ENCODE measurements around the gene ZNF521.

The ZNF521 gene

GRCh38 chr18:25351777-25352628, at the start of gene ZNF521:
TSS of gene ZNF521 (minus strand) at chr18:25352166. CDS start at chr18:25350946, 1,220 bp downstream.
- ATAC-seq: peak; percentile 76 to 82

- no peak for ATAC-seq
These were observed 47.6 kb upstream of the ZNF521 start for GRCh38 chr18:25399554-25399953.

- no peak for ATAC-seq
These were observed 40.2 kb upstream of the ZNF521 start for GRCh38 chr18:25392192-25392591.

DNA sequence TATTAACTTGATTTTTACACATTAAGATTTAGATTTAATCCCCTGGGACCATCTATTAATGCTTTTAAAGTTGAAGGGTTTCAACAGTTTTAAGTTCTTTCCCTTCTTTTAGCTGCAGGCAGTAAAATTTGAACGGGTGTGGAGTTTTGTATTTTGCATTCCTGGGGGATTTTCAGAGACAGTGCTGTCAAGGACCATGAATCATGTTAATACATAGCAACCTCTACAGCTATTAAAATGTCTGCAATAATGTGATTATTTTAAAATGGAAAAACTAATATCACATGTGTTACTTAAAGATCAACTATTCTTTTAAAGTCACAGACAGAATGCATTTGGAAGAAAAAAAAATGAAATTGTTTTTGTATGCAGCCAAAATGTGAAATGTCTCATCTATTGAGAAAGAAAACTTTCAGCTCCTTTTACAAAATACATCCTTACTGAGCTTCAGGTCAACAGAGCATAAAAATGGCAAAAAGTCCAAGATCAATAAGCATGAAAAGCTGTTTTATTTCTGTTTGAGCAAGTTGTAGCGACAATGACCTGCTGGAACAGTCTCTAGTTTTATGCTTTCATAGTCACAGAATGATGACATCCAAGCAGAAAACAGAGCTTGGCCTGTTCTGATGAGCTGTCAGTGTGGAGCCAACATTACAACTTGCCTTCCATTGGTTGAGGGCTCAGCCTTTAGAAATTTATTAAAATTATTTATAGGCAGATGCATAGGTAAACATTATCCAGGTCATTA, 21.6 kb upstream of the ZNF521 start:
- ATAC-seq: no peak

DNA sequence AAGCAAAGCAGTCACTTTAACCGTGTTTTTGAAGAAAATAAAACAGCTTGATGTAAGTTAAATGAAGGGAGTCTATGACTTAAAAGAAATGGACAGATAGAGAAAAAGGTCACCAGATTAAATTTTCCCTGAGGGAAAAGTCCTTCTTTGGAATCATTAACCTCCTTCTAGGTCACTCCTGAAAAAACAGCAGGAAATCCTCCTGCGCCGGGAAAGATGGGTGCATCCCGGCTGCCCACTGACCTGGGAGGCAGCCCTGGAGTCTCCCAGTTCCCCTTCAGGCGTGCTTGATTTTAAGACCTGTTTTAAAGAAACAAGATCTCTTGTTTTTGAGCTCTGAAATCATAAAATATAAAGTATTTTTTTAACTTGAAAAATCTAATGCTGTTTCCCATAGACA, 18.4 kb upstream of the ZNF521 start:
- ATAC-seq: no peak

DNA sequence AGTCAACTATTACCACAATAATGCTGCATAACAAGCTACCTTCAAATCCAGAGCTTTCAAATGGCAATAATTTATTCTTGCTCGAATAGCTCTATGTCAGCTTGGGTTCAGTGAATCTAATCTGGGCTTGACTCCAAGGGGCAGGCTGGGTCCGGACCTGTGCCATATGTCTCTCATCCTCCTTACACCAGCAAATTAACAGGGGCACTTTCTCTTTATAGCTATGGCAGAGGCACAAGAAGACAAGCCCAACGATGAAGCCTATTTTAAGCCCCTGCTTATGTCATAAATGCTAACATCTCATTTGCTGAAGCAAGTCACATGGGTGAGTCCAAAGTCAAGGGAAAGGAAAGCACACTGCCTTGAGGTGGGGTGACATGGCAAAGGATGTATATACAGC, 13.3 kb upstream of the ZNF521 start:
- no peak for ATAC-seq

GRCh38 chr18:25364732-25365131, 12.8 kb upstream of the ZNF521 start:
- no peak for ATAC-seq

DNA sequence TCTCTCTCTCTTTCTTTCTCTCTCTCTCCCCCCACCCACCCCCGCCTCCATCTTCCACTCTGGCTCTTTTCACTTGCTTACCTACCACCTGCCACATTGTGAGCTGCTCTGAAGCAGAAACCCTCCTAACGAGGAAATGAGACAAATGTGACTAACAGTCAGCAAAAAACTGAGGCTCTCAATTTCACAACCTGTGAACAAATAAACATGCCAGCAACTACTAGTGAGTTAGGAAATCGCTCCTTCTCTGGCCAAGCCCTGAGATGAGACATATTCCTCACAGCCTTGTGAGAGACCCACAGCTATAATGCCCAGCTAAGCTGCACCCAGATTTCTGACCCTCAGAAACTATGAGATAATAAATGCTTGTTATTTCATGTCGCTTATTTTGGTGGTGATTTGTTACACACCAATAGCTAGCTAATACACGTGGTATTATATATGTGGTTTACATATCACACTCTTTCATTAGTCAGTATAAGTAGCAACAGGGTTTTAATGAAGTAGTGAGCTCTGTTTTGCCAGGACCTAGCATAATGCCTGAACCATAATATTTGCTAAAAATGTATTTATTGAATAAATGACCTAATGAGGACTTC, 8.4 kb upstream of the ZNF521 start:
- no peak for ATAC-seq

DNA sequence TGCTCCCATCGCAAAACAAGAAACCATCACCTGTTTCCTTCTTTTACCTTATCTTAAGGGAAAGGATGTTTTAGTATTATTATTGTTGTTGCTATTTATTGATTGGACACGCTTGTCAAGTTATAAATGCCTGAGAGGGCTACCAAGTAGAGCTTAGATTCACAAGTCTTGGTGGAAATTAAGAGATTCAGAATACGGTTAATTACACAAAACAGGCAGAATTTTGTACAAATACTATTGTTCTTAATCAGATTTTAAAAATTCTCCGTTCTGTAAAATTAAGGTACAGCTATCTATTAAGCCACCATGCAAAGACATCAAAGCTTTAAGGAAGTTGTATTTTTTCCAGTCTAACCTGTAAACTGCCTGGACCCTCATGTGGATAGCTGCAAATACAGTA, 1.1 kb upstream of the ZNF521 start:
- ATAC-seq: no peak

- ATAC-seq: no peak
These were observed 651 bp upstream of the ZNF521 start for GRCh38 chr18:25352629-25353005.

GRCh38 chr18:25351280-25351775, 638 bp downstream of the ZNF521 start:
- ATAC-seq: no peak

- no peak for ATAC-seq
These were observed 1.3 kb downstream of the ZNF521 start for GRCh38 chr18:25350489-25351251.

DNA sequence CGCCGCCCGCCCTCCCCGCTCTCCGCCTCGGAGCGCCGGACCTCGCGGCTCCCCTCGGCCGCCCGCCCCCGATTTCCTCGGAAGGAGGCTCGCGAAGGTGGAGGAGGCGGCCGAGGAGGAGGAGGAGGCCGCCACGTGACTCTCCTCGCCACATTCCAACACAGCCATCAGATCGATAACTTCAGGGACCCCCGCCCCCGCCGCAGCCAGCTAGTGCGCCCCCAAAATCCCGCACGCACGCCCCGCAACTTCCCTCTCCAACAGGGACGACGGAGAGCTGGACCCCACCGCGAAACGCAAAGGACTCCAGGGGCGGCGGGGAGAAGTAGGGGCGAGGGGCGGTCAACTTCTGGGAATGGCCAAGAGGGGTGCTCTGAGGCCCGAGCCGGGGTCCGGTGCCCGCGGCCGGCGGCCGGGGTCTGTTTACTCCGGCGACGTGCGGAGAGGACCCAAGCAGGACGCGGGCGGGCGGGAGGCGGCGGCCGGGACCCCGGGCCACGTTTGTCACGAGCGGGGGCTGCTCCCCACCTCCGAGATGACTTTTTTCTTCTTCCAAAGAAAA, 2.0 kb downstream of the ZNF521 start:
- ATAC-seq: no peak

DNA sequence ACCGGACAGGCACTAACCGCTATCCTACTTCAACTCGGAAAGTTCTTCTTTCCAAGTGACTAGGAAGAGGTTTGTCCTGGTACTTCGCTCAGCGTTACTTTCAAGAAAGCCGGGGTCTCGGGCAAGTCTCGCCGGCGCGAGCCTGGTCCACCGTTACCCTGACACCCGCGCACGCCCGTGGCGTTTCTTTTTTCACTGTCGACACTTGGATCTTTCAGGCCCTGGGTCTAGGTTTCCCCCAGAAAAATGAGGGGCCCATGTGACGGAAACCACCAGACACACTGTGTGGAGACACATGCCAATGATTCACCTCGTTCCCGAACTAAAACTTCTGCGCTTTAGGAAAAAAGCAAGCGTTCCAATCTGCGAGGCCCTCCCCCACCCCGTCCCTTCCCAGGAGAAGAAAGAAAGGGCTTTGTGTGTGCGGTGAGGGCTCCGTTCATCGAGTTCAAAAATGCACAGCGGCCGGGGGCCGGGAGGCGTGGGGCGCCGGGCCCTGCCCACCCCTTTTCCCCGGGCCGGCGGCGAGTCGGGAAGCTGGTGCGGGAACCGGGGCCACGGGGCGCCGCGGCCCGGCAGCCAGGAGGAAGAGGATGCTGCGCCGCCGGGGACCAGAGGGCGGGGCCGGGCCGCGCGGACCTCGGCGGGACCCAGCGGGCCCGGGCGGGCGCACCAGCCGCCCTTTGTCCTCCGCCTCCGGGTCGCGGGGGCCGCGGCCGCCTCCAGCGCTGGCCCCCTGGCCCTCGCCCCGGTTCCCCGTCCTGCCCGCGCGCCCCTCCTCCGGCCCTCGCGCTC, 2.6 kb downstream of the ZNF521 start:
- no peak for ATAC-seq

- ATAC-seq: no peak
These were observed 3.4 kb downstream of the ZNF521 start for GRCh38 chr18:25348386-25349130.

GRCh38 chr18:25346561-25346960, 5.4 kb downstream of the ZNF521 start:
- ATAC-seq: no peak

DNA sequence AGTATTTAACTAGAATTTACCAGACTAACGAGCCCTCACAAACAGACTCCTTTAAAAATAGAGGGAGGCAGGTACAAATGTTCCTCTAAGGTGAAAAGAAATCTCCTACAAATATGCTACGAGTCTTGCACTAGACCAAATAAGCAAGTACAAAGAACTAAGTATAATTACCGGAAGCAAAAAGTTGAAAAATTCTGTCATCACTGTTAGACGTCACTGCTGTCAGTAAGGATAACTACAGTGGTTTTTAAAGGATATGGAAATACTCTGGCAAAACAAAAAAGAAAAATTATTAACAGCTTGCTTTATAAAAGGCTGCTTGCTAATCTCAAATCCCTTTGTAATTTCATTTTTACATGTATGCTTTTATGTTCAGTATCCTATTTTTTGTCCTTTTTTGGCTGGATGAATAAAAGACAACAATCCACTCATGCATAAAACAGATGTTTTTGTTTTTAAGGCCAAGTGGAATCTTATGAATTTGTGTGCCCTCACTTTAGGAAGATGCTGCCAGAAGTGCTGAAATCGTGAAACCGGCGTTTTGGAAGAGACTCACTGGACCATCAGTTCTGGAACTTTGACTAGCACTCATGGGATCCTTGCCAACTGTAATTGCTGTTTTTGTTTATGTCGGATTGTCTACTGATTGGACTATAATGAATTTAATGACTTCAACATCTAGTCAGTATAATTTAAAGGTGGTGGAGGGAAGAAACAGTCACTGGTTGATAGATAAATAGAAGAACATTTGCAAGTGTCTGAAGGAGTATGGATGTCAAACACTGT, 6.7 kb downstream of the ZNF521 start:
- ATAC-seq: no peak

DNA sequence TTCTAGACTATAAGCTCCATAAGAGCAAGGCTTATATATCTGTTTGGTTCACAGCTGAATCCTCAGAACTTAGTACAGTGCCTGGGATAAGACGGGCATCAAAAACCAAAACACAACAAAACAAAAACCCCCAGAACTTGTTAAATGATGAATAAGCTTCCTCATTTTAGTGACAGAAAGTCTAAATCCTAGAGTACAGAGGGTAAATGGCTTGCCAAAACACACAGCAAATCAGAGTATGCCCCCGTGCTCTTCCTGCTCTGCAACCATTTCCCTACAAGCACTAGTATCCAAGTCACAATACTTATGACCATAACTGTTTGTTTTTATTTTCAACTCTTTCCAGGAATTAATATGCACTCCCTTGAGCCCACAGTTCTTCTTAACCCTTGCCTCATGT, 10.1 kb downstream of the ZNF521 start:
- no peak for ATAC-seq

DNA sequence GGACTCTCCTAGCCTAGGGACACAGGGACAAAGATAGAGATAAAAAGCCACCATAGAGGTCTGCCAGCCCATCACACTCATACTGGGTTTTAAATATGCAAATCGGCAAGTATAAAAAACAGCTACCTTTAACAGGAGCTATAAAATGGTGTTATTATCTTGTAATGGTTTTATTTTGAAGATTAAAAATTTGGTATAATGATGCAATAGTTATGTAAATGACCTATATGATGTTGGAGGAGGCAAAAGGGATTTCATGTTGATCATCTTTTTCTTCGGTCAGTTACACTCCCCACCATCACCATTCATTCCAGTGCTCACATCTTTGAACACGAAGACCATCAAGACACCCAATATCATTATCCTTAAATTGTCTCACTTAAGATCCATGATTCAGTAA, 11.2 kb downstream of the ZNF521 start:
- no peak for ATAC-seq

- ATAC-seq: no peak
These were observed 16.3 kb downstream of the ZNF521 start for GRCh38 chr18:25335676-25336075.
